SK-N-SH treated with all-trans-retinoic acid at 6 μM for 48 hours (cell line): ENCODE measurements around the gene GABBR2.
"Not testable (repeated sequence)": the region's sequence is repeated elsewhere in the genome, so short reads cannot be mapped to it uniquely, and the experiment has no call there.

Experiments used
- ATAC-seq: fragments of 200-7000 bp; cut with Tn5 transposase; 3 replicates; pipeline ENCODE4 v1.9.1; 2020; ENCODE audit warnings: mild to moderate bottlenecking, moderate library complexity
- ARNTL ChIP-seq: fragments of 450-650 bp; formaldehyde crosslinking; IDR thresholded peaks from 2 replicates; pipeline ENCODE4 v1.5.0; 2020; ENCODE audit warnings: low read depth, mild to moderate bottlenecking, moderate library complexity, borderline replicate concordance
- BACH2 ChIP-seq: fragments of 250-450 bp; sonication (Bioruptor Pico); IDR thresholded peaks from 2 replicates; pipeline ENCODE4 v1.9.0; 2021; ENCODE audit warnings: mild to moderate bottlenecking, borderline replicate concordance
- CREB5 ChIP-seq: fragments of 250-450 bp; sonication (Bioruptor Pico); IDR thresholded peaks from 2 replicates; pipeline ENCODE4 v1.5.1; 2020; ENCODE audit warnings: low read depth, mild to moderate bottlenecking, moderate library complexity
- CSDC2 ChIP-seq: fragments of 250-450 bp; sonication (Bioruptor Pico); IDR thresholded peaks from 2 replicates; pipeline ENCODE4 v1.5.0; 2020; ENCODE audit warnings: mild to moderate bottlenecking, moderate library complexity
- CSRNP3 ChIP-seq: fragments of 250-450 bp; sonication (Bioruptor Pico); IDR thresholded peaks from 2 replicates; pipeline ENCODE4 v1.5.1; 2021; ENCODE audit warnings: mild to moderate bottlenecking, moderate library complexity
- ESRRG ChIP-seq: fragments of 250-450 bp; sonication (Bioruptor Pico); IDR thresholded peaks from 2 replicates; pipeline ENCODE4 v1.6.1; 2021; ENCODE audit warnings: mild to moderate bottlenecking
- GLIS3 ChIP-seq: fragments of 250-450 bp; sonication (Bioruptor Pico); IDR thresholded peaks from 2 replicates; pipeline ENCODE4 v1.5.0; 2020; ENCODE audit warnings: mild to moderate bottlenecking, moderate library complexity
- ISL1 ChIP-seq: fragments of 250-450 bp; sonication (Bioruptor Pico); IDR thresholded peaks from 2 replicates; pipeline ENCODE4 v2.1.2; 2022; ENCODE audit warnings: mild to moderate bottlenecking, moderate library complexity
- OSR1 ChIP-seq: fragments of 250-450 bp; sonication (Bioruptor Pico); IDR thresholded peaks from 2 replicates; pipeline ENCODE4 v1.8.0; 2022; ENCODE audit warnings: moderate library complexity, mild to moderate bottlenecking, inconsistent platforms
- PPARA ChIP-seq: fragments of 250-450 bp; sonication (Bioruptor Pico); IDR thresholded peaks from 2 replicates; pipeline ENCODE4 v1.5.0; 2020; ENCODE audit warnings: mild to moderate bottlenecking, borderline replicate concordance
- RARB ChIP-seq: fragments of 250-450 bp; sonication (Bioruptor Pico); IDR thresholded peaks from 2 replicates; pipeline ENCODE4 v1.8.0; 2021; ENCODE audit warnings: mild to moderate bottlenecking, moderate library complexity
- SNAI2 ChIP-seq: fragments of 250-450 bp; sonication (Bioruptor Pico); IDR thresholded peaks from 2 replicates; pipeline ENCODE4 v1.5.0; 2020; ENCODE audit warnings: mild to moderate bottlenecking, moderate library complexity
- TCF4 ChIP-seq: fragments of 250-450 bp; sonication (Bioruptor Pico); IDR thresholded peaks from 2 replicates; pipeline ENCODE4 v1.8.0; 2021; ENCODE audit warnings: mild to moderate bottlenecking, moderate library complexity, borderline replicate concordance
- TOX ChIP-seq: fragments of 250-450 bp; sonication (Bioruptor Pico); IDR thresholded peaks from 2 replicates; pipeline ENCODE4 v1.8.0; 2021; ENCODE audit warnings: mild to moderate bottlenecking, moderate library complexity, borderline replicate concordance
- ZC3H10 ChIP-seq: fragments of 250-450 bp; sonication (Bioruptor Pico); IDR thresholded peaks from 2 replicates; pipeline ENCODE4 v1.5.1; 2021; ENCODE audit warnings: mild to moderate bottlenecking, moderate library complexity
- ZFP3 ChIP-seq: fragments of 250-450 bp; sonication (Bioruptor Pico); IDR thresholded peaks from 2 replicates; pipeline ENCODE4 v1.5.0; 2020; ENCODE audit warnings: mild to moderate bottlenecking, moderate library complexity
- ZFP30 ChIP-seq: fragments of 450-650 bp; formaldehyde crosslinking; IDR thresholded peaks from 2 replicates; pipeline ENCODE4 v1.5.0; 2022; ENCODE audit warnings: mild to moderate bottlenecking, moderate library complexity
- ZNF565 ChIP-seq: fragments of 450-650 bp; formaldehyde crosslinking; conservative IDR thresholded peaks from 2 replicates; pipeline ENCODE4 v1.5.0; 2020; ENCODE audit warnings: low read depth, mild to moderate bottlenecking, moderate library complexity
- ZNF70 ChIP-seq: fragments of 450-650 bp; formaldehyde crosslinking; IDR thresholded peaks from 2 replicates; pipeline ENCODE4 v1.5.0; 2020; ENCODE audit warnings: mild to moderate bottlenecking, moderate library complexity
- ZNF8 ChIP-seq: fragments of 450-650 bp; formaldehyde crosslinking; IDR thresholded peaks from 2 replicates; pipeline ENCODE4 v1.5.0; 2020; ENCODE audit warnings: mild to moderate bottlenecking, moderate library complexity
- TF ChIP-seq, protein P1 (sequence below): fragments of 250-450 bp; sonication (Bioruptor Pico); IDR thresholded peaks from 2 replicates; pipeline ENCODE4 v1.8.0; 2020; ENCODE audit warnings: mild to moderate bottlenecking, moderate library complexity, borderline replicate concordance
- TF ChIP-seq, protein P2 (sequence below): fragments of 250-450 bp; sonication (Bioruptor Pico); IDR thresholded peaks from 2 replicates; pipeline ENCODE4 v1.8.0; 2021; ENCODE audit warnings: low read depth, mild to moderate bottlenecking, moderate library complexity, borderline replicate concordance

Gene GABBR2

DNA sequence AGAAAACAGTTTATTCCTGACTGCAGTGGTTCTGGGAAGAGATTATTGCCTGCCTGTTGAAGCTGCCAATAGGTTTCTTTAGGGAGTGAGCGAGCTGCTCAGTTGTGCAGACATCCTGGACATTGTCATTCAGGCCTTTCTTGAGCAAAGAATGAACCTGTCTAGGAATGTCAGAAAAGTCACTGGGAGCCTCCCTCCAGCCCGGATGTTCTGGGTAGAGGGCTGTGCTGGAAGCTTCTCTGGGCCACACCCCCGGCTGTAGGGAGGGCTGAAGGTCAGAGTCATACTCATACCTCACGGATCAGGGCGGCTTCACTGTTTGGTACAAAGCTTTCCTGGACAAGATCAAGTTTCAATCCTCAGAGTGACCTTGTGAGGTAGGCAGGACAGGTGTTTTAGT, 419.9 kb downstream of the GABBR2 start:
- no peak for TF ChIP-seq GLIS3 (CRISPR knock-in tag)
- TF ChIP-seq CSDC2, result no peak
- TF ChIP-seq RARB (CRISPR knock-in tag), result no peak
- no peak for TF ChIP-seq ZNF70 (CRISPR knock-in tag)
- ATAC-seq, result no peak

GRCh38 chr9:98287384-98287783, 421.4 kb downstream of the GABBR2 start:
- TF ChIP-seq CSRNP3 (CRISPR knock-in tag) (no peak), TOX (CRISPR knock-in tag) (no peak), OSR1 (CRISPR knock-in tag) (no peak), BACH2 (CRISPR knock-in tag) (no peak), ZNF565 (no peak), GLIS3 (CRISPR knock-in tag) (no peak), ZFP30 (CRISPR knock-in tag) (no peak), CREB5 (CRISPR knock-in tag) (no peak), ARNTL (CRISPR knock-in tag) (no peak), ZC3H10 (CRISPR knock-in tag) (no peak)
- no peak; the same call in 2 of the 3 replicates for ATAC-seq

DNA sequence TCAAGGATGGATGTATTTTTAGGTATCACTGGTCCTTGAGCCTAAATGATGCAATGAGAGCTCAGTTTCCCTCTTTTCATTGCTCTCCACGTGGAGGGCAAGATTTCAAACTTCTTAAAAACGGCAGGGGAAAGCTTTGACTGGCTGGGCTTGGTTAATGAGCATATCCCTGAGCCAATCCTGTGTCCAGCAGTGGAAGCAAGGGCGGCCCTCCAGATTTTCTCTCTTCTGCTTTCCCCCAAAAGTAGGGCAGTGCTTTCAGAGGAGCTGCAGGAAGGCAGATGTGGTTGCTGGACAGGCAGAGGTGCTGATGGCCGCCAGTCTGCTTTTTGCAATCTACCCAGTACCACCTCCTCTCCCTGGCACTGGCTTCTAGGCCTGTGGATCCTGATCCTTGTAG, 423.3 kb downstream of the GABBR2 start:
- no peak for TF ChIP-seq SNAI2 (CRISPR knock-in tag)
- TF ChIP-seq GLIS3 (CRISPR knock-in tag), result no peak
- TF ChIP-seq, protein P1, sequence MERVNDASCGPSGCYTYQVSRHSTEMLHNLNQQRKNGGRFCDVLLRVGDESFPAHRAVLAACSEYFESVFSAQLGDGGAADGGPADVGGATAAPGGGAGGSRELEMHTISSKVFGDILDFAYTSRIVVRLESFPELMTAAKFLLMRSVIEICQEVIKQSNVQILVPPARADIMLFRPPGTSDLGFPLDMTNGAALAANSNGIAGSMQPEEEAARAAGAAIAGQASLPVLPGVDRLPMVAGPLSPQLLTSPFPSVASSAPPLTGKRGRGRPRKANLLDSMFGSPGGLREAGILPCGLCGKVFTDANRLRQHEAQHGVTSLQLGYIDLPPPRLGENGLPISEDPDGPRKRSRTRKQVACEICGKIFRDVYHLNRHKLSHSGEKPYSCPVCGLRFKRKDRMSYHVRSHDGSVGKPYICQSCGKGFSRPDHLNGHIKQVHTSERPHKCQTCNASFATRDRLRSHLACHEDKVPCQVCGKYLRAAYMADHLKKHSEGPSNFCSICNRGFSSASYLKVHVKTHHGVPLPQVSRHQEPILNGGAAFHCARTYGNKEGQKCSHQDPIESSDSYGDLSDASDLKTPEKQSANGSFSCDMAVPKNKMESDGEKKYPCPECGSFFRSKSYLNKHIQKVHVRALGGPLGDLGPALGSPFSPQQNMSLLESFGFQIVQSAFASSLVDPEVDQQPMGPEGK, result no peak
- TF ChIP-seq PPARA (CRISPR knock-in tag), result no peak
- TF ChIP-seq ZNF8 (CRISPR knock-in tag), result no peak
- TF ChIP-seq ARNTL (CRISPR knock-in tag), result no peak
- TF ChIP-seq TCF4 (CRISPR knock-in tag), result no peak
- TF ChIP-seq ZFP30 (CRISPR knock-in tag), result no peak
- ATAC-seq, result no peak

GRCh38 chr9:98284754-98285153, 424.0 kb downstream of the GABBR2 start:
- no peak for ATAC-seq
- TF ChIP-seq ZC3H10 (CRISPR knock-in tag) (no peak), ZNF8 (CRISPR knock-in tag) (no peak), ISL1 (CRISPR knock-in tag) (no peak), OSR1 (CRISPR knock-in tag) (no peak), ESRRG (no peak), BACH2 (CRISPR knock-in tag) (no peak), RARB (CRISPR knock-in tag) (no peak), ARNTL (CRISPR knock-in tag) (no peak), CREB5 (CRISPR knock-in tag) (no peak), ZNF565 (no peak), ZFP30 (CRISPR knock-in tag) (no peak), CSRNP3 (CRISPR knock-in tag) (no peak), PPARA (CRISPR knock-in tag) (no peak), CSDC2 (no peak), SNAI2 (CRISPR knock-in tag) (no peak), ZFP3 (no peak)
- TF ChIP-seq, protein P2, sequence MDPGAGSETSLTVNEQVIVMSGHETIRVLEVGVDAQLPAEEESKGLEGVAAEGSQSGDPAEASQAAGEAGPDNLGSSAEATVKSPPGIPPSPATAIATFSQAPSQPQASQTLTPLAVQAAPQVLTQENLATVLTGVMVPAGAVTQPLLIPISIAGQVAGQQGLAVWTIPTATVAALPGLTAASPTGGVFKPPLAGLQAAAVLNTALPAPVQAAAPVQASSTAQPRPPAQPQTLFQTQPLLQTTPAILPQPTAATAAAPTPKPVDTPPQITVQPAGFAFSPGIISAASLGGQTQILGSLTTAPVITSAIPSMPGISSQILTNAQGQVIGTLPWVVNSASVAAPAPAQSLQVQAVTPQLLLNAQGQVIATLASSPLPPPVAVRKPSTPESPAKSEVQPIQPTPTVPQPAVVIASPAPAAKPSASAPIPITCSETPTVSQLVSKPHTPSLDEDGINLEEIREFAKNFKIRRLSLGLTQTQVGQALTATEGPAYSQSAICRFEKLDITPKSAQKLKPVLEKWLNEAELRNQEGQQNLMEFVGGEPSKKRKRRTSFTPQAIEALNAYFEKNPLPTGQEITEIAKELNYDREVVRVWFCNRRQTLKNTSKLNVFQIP (CRISPR knock-in tag), result no peak
- TF ChIP-seq, all 23 proteins: peak for 0

GRCh38 chr9:98283143-98283542, 425.6 kb downstream of the GABBR2 start:
- ATAC-seq, result not testable (repeated sequence)
